GM12875 (cell line): ENCODE results near the gene PCDHB2.

Experiments
- H3K4me3 ChIP-seq: one replicate; pipeline ENCODE4 v1.5.1; 2011; ENCODE audit warnings: low read depth, low read length, control low read depth
- CTCF ChIP-seq: IDR thresholded peaks from 2 replicates; pipeline ENCODE4 v1.5.1; 2011; ENCODE audit warnings: low read depth, mild to moderate bottlenecking, control low read depth, inconsistent platforms, low read length, moderate library complexity, borderline replicate concordance; ENCODE audit not compliant: insufficient read depth

PCDHB2 gene

GRCh38 chr5:141094481-141095262, at the start of gene PCDHB2:
TSS of gene PCDHB2 (plus strand) at chr5:141094615. CDS start at chr5:141094791, 176 bp downstream.
- H3K4me3 ChIP-seq: no peak within 1 kb of the TSS
- no peak for TF ChIP-seq CTCF

GRCh38 chr5:141050622-141051520, 43.5 kb upstream of the PCDHB2 start, which contains the start of gene PCDHB1:
TSS of gene PCDHB1 (plus strand) at chr5:141051374. CDS start at chr5:141051471, 97 bp downstream.
- TF ChIP-seq CTCF: no peak
- no peak within 1 kb of the TSS for H3K4me3 ChIP-seq

- H3K4me3 ChIP-seq: no peak overlapping the region
- no peak for TF ChIP-seq CTCF
Observed at GRCh38 chr5:141051521-141051866, 42.9 kb upstream of the PCDHB2 start.

- no peak overlapping the region for H3K4me3 ChIP-seq
- no peak for TF ChIP-seq CTCF
Observed at GRCh38 chr5:141077826-141078225, 16.6 kb upstream of the PCDHB2 start.

GRCh38 chr5:141082228-141082627, 12.2 kb upstream of the PCDHB2 start:
- no peak for TF ChIP-seq CTCF
- no peak overlapping the region for H3K4me3 ChIP-seq

- TF ChIP-seq CTCF: no peak
- no peak overlapping the region for H3K4me3 ChIP-seq
Observed at GRCh38 chr5:141084487-141084989, 9.9 kb upstream of the PCDHB2 start.
